GM19372 (cell line): Measurements from ENCODE around the gene FMN2.
"Not testable (repeated sequence)": the region's sequence is repeated elsewhere in the genome, so short reads cannot be mapped to it uniquely, and the experiment has no call there.

Source experiments
- ATAC-seq: cut with Tn5 transposase; IDR thresholded peaks from one replicate; pipeline ENCODE4 v1.9.1; 2021; ENCODE audit warnings: mild to moderate bottlenecking, low read depth, moderate library complexity; ENCODE audit not compliant: unreplicated experiment

The FMN2 gene

DNA sequence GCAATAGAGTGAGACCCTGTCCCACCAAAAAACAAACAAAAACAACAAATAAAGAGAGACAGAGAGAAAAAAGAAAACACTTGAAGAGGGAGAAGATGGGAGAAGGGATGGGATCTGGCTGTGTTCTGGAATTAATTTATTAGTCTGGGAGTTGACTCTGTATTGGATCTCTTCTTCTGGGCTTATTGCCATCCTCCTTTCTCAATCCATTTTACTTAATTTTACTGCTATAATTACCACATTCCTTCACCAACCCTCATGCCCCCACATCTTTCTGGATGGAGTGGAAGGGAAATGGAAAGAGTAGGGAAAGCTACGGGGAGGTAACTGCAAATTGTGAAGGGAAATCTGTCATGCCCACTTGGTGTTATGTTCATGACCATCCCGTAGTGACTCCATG, 42.9 kb downstream of the FMN2 start:
- ATAC-seq = no peak

- ATAC-seq = no peak
These were observed 44.7 kb downstream of the FMN2 start for GRCh38 chr1:240136402-240136801.

DNA sequence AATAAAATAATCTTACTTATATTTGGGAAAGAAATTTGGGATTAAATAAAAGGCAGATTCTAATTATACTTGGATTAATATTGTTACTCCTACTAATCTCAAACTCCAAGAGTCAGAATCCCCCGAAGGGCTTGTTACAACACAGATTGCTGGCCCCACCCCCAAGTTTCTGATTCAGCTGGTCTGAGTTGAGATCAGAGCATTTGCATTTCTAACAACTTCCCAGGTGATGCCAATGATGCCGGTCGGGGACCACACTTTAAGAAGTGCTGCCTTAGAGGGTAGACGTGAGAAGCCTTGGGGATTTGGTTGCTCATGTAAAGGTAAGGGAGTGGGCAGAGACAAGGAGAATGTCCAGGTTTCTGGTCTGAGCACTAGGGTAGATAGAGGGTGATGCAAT, 47.2 kb downstream of the FMN2 start:
- ATAC-seq = no peak

- ATAC-seq = no peak
These were observed 47.8 kb downstream of the FMN2 start for GRCh38 chr1:240139511-240139910.

DNA sequence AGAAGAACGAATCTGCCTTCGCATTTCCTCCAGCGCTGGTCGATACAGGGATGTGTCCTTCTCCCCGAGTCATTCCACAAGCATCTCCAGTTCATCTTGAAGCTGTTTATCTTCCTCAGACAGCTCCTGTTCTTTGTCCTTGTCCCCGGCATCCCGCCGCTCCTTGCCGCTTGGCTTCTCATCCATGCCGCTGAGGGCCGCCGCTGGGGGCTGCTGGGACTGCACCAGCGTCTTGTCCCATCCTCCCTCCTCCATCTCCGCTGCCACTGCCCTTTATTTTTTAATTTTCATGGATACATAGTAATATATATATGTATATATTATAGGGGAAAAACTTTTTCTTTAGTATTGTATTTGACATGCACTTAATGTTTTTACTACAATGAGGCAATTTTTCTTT, 53.4 kb downstream of the FMN2 start:
- no peak for ATAC-seq

- no peak for ATAC-seq
These were observed 56.6 kb downstream of the FMN2 start for GRCh38 chr1:240148333-240148732.

DNA sequence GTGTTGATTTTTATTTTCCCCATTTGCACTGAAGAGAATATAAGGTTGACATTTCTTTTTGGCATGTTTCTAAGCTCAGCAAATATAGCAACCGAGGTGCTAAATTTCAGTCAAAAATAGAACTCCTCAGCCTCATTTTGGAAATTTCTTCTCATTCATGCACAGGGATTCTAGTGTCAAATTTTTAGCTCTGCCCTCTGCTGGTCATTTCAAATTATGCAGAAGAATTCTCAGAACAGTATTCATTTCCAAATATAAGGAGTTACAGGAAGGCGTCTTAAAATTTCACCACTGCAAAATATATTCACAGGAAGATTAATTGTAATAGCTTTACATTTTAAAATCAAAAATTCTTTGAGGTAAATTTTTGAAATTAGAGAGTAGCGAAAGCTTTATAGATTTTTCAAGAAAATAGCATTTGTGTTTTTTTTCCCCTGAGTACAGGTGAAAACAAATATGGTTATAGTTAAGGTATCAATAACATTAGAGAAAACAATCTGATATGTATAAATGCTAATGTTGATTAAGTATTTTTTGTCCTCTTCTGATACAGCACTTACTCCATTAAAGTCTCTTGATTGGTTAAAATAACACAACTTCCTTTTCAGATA, 57.9 kb downstream of the FMN2 start:
- ATAC-seq = peak; percentile 57

GRCh38 chr1:240151136-240151735, 59.6 kb downstream of the FMN2 start:
- no peak for ATAC-seq

DNA sequence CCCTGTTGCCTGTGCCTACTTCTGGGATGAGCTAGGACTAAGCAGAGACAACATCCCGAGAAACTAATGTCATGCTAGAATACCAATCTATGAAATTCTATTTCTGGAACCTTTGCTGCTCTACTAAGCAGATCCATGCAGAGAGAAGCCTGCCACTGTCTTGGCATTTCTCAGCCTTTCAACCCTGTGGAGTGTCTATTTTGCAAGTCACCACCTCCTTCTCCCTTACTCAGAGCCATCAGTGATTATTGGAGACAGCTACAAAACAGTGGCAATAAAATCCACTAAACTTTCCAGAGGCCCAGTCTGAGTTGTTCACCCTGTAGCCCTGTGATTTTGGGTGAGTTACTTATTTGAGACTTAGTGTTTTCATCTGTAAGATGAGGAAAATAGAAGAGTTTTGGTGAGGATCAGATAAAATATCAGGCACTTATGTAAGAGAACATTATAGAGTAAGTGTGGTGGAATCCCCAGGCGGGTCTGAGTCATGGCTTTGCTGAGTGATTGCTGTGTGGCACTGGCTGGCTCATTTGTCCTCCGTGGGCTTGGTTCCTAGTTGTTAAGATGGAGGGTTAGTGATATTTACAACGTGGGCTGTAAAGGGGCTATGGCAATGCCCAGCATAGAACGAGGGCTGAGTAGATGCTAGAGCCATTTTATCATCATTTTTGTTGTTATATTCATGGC, 61.1 kb downstream of the FMN2 start:
- ATAC-seq = no peak

- no peak for ATAC-seq
These were observed 63.9 kb downstream of the FMN2 start for GRCh38 chr1:240155605-240156004.

GRCh38 chr1:240164742-240165141, 73.1 kb downstream of the FMN2 start:
- no peak for ATAC-seq

GRCh38 chr1:240169188-240169587, 77.5 kb downstream of the FMN2 start:
- ATAC-seq = no peak

GRCh38 chr1:240170266-240170665, 78.6 kb downstream of the FMN2 start:
- ATAC-seq = no peak

GRCh38 chr1:240170806-240171205, 79.1 kb downstream of the FMN2 start:
- no peak for ATAC-seq

GRCh38 chr1:240171907-240172306, 80.2 kb downstream of the FMN2 start:
- no peak for ATAC-seq

GRCh38 chr1:240173836-240174235, 82.2 kb downstream of the FMN2 start:
- no peak for ATAC-seq

GRCh38 chr1:240174734-240175133, 83.1 kb downstream of the FMN2 start:
- ATAC-seq = no peak

DNA sequence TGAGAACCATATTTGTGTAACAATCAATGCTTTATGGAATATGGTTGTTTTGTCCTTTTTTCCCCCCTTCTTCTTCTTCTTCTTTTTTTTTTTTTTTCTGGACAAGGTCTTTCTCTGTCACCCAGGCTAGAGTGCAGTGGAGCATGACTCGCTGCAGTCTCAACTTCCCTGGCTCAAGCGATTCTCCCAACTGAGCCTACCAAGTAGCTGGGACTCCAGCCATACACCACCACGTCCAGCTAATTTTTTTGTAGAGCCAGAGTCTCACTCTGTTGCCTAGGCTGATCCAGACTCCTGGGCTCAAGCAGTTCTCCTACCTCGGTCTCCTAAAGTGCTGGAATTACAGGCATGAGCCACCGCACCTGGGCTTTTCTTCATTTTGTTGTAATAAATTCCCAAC, 86.7 kb downstream of the FMN2 start:
- ATAC-seq = no peak

- not testable (repeated sequence) for ATAC-seq
These were observed 93.0 kb downstream of the FMN2 start for GRCh38 chr1:240184682-240185081.

- ATAC-seq = no peak
These were observed 96.5 kb downstream of the FMN2 start for GRCh38 chr1:240188139-240188538.

GRCh38 chr1:240189386-240189989, 97.8 kb downstream of the FMN2 start:
- ATAC-seq = peak; percentile 76
